SK-N-SH treated with all-trans-retinoic acid at 6 μM for 48 hours (cell line): ENCODE measurements around the gene KCTD5.
"Not testable (repeated sequence)": the region's sequence is repeated elsewhere in the genome, so short reads cannot be mapped to it uniquely, and the experiment has no call there.

Source experiments
- ATAC-seq: fragments of 200-7000 bp; cut with Tn5 transposase; 3 replicates; pipeline ENCODE4 v1.9.1; 2020; ENCODE audit warnings: mild to moderate bottlenecking, moderate library complexity
- ARNTL ChIP-seq: fragments of 450-650 bp; formaldehyde crosslinking; IDR thresholded peaks from 2 replicates; pipeline ENCODE4 v1.5.0; 2020; ENCODE audit warnings: low read depth, mild to moderate bottlenecking, moderate library complexity, borderline replicate concordance
- BACH2 ChIP-seq: fragments of 250-450 bp; sonication (Bioruptor Pico); IDR thresholded peaks from 2 replicates; pipeline ENCODE4 v1.9.0; 2021; ENCODE audit warnings: mild to moderate bottlenecking, borderline replicate concordance
- CREB5 ChIP-seq: fragments of 250-450 bp; sonication (Bioruptor Pico); IDR thresholded peaks from 2 replicates; pipeline ENCODE4 v1.5.1; 2020; ENCODE audit warnings: low read depth, mild to moderate bottlenecking, moderate library complexity
- CSRNP3 ChIP-seq: fragments of 250-450 bp; sonication (Bioruptor Pico); IDR thresholded peaks from 2 replicates; pipeline ENCODE4 v1.5.1; 2021; ENCODE audit warnings: mild to moderate bottlenecking, moderate library complexity
- ESRRG ChIP-seq: fragments of 250-450 bp; sonication (Bioruptor Pico); IDR thresholded peaks from 2 replicates; pipeline ENCODE4 v1.6.1; 2021; ENCODE audit warnings: mild to moderate bottlenecking
- GLIS3 ChIP-seq: fragments of 250-450 bp; sonication (Bioruptor Pico); IDR thresholded peaks from 2 replicates; pipeline ENCODE4 v1.5.0; 2020; ENCODE audit warnings: mild to moderate bottlenecking, moderate library complexity
- ISL1 ChIP-seq: fragments of 250-450 bp; sonication (Bioruptor Pico); IDR thresholded peaks from 2 replicates; pipeline ENCODE4 v2.1.2; 2022; ENCODE audit warnings: mild to moderate bottlenecking, moderate library complexity
- OSR1 ChIP-seq: fragments of 250-450 bp; sonication (Bioruptor Pico); IDR thresholded peaks from 2 replicates; pipeline ENCODE4 v1.8.0; 2022; ENCODE audit warnings: moderate library complexity, mild to moderate bottlenecking, inconsistent platforms
- PATZ1 ChIP-seq: fragments of 250-450 bp; sonication (Bioruptor Pico); IDR thresholded peaks from 2 replicates; pipeline ENCODE4 v1.8.0; 2020; ENCODE audit warnings: mild to moderate bottlenecking, moderate library complexity, borderline replicate concordance
- PPARA ChIP-seq: fragments of 250-450 bp; sonication (Bioruptor Pico); IDR thresholded peaks from 2 replicates; pipeline ENCODE4 v1.5.0; 2020; ENCODE audit warnings: mild to moderate bottlenecking, borderline replicate concordance
- RARB ChIP-seq: fragments of 250-450 bp; sonication (Bioruptor Pico); IDR thresholded peaks from 2 replicates; pipeline ENCODE4 v1.8.0; 2021; ENCODE audit warnings: mild to moderate bottlenecking, moderate library complexity
- SNAI2 ChIP-seq: fragments of 250-450 bp; sonication (Bioruptor Pico); IDR thresholded peaks from 2 replicates; pipeline ENCODE4 v1.5.0; 2020; ENCODE audit warnings: mild to moderate bottlenecking, moderate library complexity
- TCF4 ChIP-seq: fragments of 250-450 bp; sonication (Bioruptor Pico); IDR thresholded peaks from 2 replicates; pipeline ENCODE4 v1.8.0; 2021; ENCODE audit warnings: mild to moderate bottlenecking, moderate library complexity, borderline replicate concordance
- TOX ChIP-seq: fragments of 250-450 bp; sonication (Bioruptor Pico); IDR thresholded peaks from 2 replicates; pipeline ENCODE4 v1.8.0; 2021; ENCODE audit warnings: mild to moderate bottlenecking, moderate library complexity, borderline replicate concordance
- TSHZ2 ChIP-seq: fragments of 250-450 bp; sonication (Bioruptor Pico); IDR thresholded peaks from 2 replicates; pipeline ENCODE4 v1.5.0; 2020; ENCODE audit warnings: mild to moderate bottlenecking, moderate library complexity
- ZFP3 ChIP-seq: fragments of 250-450 bp; sonication (Bioruptor Pico); IDR thresholded peaks from 2 replicates; pipeline ENCODE4 v1.5.0; 2020; ENCODE audit warnings: mild to moderate bottlenecking, moderate library complexity
- ZNF565 ChIP-seq: fragments of 450-650 bp; formaldehyde crosslinking; conservative IDR thresholded peaks from 2 replicates; pipeline ENCODE4 v1.5.0; 2020; ENCODE audit warnings: low read depth, mild to moderate bottlenecking, moderate library complexity
- ZNF70 ChIP-seq: fragments of 450-650 bp; formaldehyde crosslinking; IDR thresholded peaks from 2 replicates; pipeline ENCODE4 v1.5.0; 2020; ENCODE audit warnings: mild to moderate bottlenecking, moderate library complexity
- ZNF8 ChIP-seq: fragments of 450-650 bp; formaldehyde crosslinking; IDR thresholded peaks from 2 replicates; pipeline ENCODE4 v1.5.0; 2020; ENCODE audit warnings: mild to moderate bottlenecking, moderate library complexity

KCTD5 gene

GRCh38 chr16:2686912-2687507 is 4.7 kb downstream of the KCTD5 start:
- no peak for TF ChIP-seq ZNF8 (CRISPR knock-in tag)
- no peak for TF ChIP-seq OSR1
- TF ChIP-seq GLIS3 (CRISPR knock-in tag) = no peak
- no peak for TF ChIP-seq BACH2
- TF ChIP-seq PPARA = no peak
- no peak for TF ChIP-seq PATZ1 (CRISPR knock-in tag)

GRCh38 chr16:2687531-2688308 is 5.4 kb downstream of the KCTD5 start:
- TF ChIP-seq BACH2 (no peak), CREB5 (CRISPR knock-in tag) (no peak), RARB (CRISPR knock-in tag) (no peak), ZNF8 (CRISPR knock-in tag) (no peak), GLIS3 (CRISPR knock-in tag) (no peak), SNAI2 (no peak), ESRRG (no peak), TOX (no peak), TCF4 (CRISPR knock-in tag) (no peak), ARNTL (CRISPR knock-in tag) (no peak), PATZ1 (CRISPR knock-in tag) (no peak), TSHZ2 (no peak), ZNF565 (CRISPR knock-in tag) (no peak), ZNF70 (no peak), ZFP3 (CRISPR knock-in tag) (no peak), CSRNP3 (CRISPR knock-in tag) (no peak), ISL1 (CRISPR knock-in tag) (no peak)
- TF ChIP-seq, all 23 proteins: peak for 0
- no peak for ATAC-seq

More at GRCh38 chr16:2686912-2687507, 4.7 kb downstream of the KCTD5 start:
- no peak for ATAC-seq

- ATAC-seq = not testable (repeated sequence)
Observed at GRCh38 chr16:2689422-2689821, 7.1 kb downstream of the KCTD5 start.
